OCI-LY3 (cell line): ENCODE results near the gene RFNG.

Experiments used
- EZH2phosphoT487 ChIP-seq: fragments of 200-600 bp; shearing (Covaris generic); IDR thresholded peaks from 2 replicates; pipeline ENCODE4 v1.6.1; 2018; ENCODE audit warnings: antibody characterized with exemption, mixed run types, low read depth
- TF ChIP-seq, protein P1 (sequence below): fragments of 200-600, 300-600 bp; sonication (generic); IDR thresholded peaks from 2 replicates; pipeline ENCODE4 v1.5.1; 2014; ENCODE audit warnings: antibody characterized with exemption, low read length, low read depth

DNA sequence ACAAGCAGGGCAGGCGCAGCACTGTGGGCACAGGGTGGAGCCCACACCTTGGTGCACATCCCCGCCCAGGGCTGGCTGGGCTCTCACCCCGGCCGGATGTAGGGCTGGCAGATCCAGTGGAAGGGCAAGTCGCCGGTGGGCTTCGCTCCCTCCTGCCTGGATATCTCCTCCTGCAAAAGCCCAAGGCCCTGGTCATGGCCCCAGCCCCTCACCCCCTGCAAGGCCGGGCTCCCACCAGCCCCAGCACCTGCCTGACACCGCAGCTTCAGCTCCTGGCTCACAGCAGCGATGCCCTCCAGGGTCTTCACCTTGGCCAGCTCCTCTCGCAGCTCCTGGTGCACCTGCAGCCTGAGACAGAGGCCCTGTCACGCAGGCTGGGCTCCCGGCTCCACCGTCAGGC lies 9.0 kb upstream of the RFNG start:
- TF ChIP-seq, protein P1, sequence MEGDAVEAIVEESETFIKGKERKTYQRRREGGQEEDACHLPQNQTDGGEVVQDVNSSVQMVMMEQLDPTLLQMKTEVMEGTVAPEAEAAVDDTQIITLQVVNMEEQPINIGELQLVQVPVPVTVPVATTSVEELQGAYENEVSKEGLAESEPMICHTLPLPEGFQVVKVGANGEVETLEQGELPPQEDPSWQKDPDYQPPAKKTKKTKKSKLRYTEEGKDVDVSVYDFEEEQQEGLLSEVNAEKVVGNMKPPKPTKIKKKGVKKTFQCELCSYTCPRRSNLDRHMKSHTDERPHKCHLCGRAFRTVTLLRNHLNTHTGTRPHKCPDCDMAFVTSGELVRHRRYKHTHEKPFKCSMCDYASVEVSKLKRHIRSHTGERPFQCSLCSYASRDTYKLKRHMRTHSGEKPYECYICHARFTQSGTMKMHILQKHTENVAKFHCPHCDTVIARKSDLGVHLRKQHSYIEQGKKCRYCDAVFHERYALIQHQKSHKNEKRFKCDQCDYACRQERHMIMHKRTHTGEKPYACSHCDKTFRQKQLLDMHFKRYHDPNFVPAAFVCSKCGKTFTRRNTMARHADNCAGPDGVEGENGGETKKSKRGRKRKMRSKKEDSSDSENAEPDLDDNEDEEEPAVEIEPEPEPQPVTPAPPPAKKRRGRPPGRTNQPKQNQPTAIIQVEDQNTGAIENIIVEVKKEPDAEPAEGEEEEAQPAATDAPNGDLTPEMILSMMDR: no peak
- no peak for TF ChIP-seq EZH2phosphoT487
